ENCODE data around the gene KRTAP10-2. TPM values are rescaled to one million over a fixed set of nuclear protein-coding genes. Genes with fewer than 3 reads are reported as not detected.
"Not testable (repeated sequence)": the region's sequence is repeated elsewhere in the genome, so short reads cannot be mapped to it uniquely, and the experiment has no call there.

KRTAP10-2 gene
- total RNA-seq, 1 experiment from 2014 or later: not detected

DNA sequence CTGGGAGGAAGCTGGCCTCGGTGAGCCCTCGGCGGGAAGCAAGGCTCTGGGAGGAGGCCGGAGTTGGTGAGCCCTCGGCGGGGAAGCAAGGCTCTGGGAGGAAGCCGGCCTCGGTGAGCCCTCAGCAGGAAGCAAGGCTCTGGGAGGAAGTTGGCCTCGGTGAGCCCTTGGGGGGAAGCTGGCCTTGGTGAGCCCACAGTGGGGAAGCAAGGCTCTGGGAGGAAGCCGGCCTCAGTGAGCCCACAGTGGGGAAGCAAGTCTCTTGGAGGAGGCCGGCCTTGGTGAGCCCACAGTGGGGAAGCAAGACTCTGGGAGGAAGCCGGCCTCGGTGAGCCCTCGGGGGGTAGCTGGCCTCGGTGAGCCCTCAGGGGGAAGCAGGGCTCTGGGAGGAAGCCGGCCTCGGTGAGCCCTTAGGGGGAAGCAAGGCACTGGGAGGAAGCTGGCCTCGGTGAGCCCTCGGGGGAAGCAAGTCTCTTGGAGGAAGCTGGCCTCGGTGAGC is 47.4 kb downstream of the KRTAP10-2 start:
- DNase-seq (ENCODE audit: extremely low read depth, low read depth): no peak

GRCh38 chr21:44503006-44503889 is 48.1 kb downstream of the KRTAP10-2 start:
- DNase-seq (ENCODE audit: extremely low read depth, low read depth): not testable (repeated sequence)

DNA sequence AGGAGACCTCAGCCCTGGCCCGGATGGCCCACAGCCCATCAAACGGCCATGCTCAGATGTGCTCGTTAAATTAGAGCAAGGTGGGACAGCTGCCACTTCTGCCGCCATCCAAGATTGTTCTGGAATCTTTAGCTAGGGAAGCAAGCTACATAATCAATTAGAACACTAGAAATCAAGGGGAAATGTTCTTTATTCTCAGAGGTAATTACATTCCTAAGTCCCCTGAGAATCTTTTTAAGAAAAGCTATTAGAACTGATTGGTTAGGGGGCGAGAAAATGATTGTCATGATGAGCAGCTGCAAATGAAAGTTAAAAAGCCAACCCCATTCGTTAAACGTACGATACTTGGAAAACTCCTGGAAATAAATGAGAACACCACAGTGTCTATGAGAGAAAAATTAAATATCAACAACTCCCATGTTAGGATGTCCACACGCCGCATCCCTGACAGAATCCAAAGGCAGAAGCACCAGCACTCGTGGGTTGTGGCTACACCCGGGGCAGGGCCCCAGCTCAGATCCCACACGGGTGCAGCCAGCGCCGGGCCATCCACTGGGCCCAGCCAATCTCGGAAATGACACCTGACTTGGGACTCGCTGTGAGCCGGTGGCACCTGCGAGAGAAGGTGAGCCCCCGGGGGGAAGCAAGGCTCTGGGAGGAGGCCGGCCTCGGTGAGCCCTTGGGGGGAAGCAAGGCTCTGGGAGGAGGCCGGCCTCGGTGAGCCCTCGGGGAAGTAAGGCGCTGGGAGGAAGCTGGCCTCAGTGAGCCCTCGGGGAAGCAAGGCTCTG is 48.9 kb downstream of the KRTAP10-2 start:
- no peak for DNase-seq (ENCODE audit: extremely low read depth, low read depth)

Other genes with a start within 250 kb of the KRTAP10-2 start
- 5.0 and 5.4 TPM in 2 replicates for gene CFAP410, start 212.1 kb downstream of the KRTAP10-2 start, total RNA-seq (2014; rRNA removed; shearing (Covaris generic))
- 5.7 and 6.8 TPM in 2 replicates for gene TRPM2, start 197.9 kb downstream of the KRTAP10-2 start, total RNA-seq (2014; rRNA removed; shearing (Covaris generic))
- 0.47 and 0.92 TPM in 2 replicates for gene LRRC3, start 96.0 kb downstream of the KRTAP10-2 start, total RNA-seq (2014; rRNA removed; shearing (Covaris generic))
- gene KRTAP10-1, start 11.3 kb downstream of the KRTAP10-2 start, total RNA-seq (2014; rRNA removed; shearing (Covaris generic)): not detected in 2 replicates
- gene KRTAP10-3, start 7.3 kb upstream of the KRTAP10-2 start, total RNA-seq (2014; rRNA removed; shearing (Covaris generic)): not detected in 2 replicates
- gene KRTAP10-4, start 22.2 kb upstream of the KRTAP10-2 start, total RNA-seq (2014; rRNA removed; shearing (Covaris generic)): not detected in 2 replicates
- gene KRTAP10-5, start 29.1 kb upstream of the KRTAP10-2 start, total RNA-seq (2014; rRNA removed; shearing (Covaris generic)): not detected in 2 replicates
- gene KRTAP10-6, start 41.0 kb upstream of the KRTAP10-2 start, total RNA-seq (2014; rRNA removed; shearing (Covaris generic)): not detected in 2 replicates
- gene KRTAP10-7, start 49.1 kb upstream of the KRTAP10-2 start, total RNA-seq (2014; rRNA removed; shearing (Covaris generic)): not detected in 2 replicates
- gene KRTAP10-8, start 60.6 kb upstream of the KRTAP10-2 start, total RNA-seq (2014; rRNA removed; shearing (Covaris generic)): not detected in 2 replicates
- gene KRTAP10-9, start 75.6 kb upstream of the KRTAP10-2 start, total RNA-seq (2014; rRNA removed; shearing (Covaris generic)): not detected in 2 replicates
- gene KRTAP10-10, start 85.9 kb upstream of the KRTAP10-2 start, total RNA-seq (2014; rRNA removed; shearing (Covaris generic)): not detected in 2 replicates
- not detected in 2 replicates for gene KRTAP10-11, start 94.9 kb upstream of the KRTAP10-2 start, total RNA-seq (2014; rRNA removed; shearing (Covaris generic))
- not detected in 2 replicates for gene KRTAP12-4, start 103.2 kb upstream of the KRTAP10-2 start, total RNA-seq (2014; rRNA removed; shearing (Covaris generic))
- gene KRTAP12-3, start 106.4 kb upstream of the KRTAP10-2 start, total RNA-seq (2014; rRNA removed; shearing (Covaris generic)): not detected in 2 replicates
- not detected in 2 replicates for gene KRTAP12-2, start 115.4 kb upstream of the KRTAP10-2 start, total RNA-seq (2014; rRNA removed; shearing (Covaris generic))
- gene KRTAP12-1, start 130.7 kb upstream of the KRTAP10-2 start, total RNA-seq (2014; rRNA removed; shearing (Covaris generic)): not detected in 2 replicates
- gene KRTAP10-12, start 145.7 kb upstream of the KRTAP10-2 start, total RNA-seq (2014; rRNA removed; shearing (Covaris generic)): not detected in 2 replicates
- gene TSPEAR, start 160.1 kb upstream of the KRTAP10-2 start, total RNA-seq (2014; rRNA removed; shearing (Covaris generic)): 0.02 TPM in 1 of 2 replicates, not detected in the other